Mesendoderm (in vitro differentiated cells): ENCODE measurements around the gene TCF7L1.

Experiments
- DNase-seq: peaks from one replicate; pipeline ENCODE4 v3.0.0; 2013
- H2AK5ac ChIP-seq: 2 replicates; pipeline ENCODE4 v1.6.1; 2013; ENCODE audit warnings: low read length, inconsistent platforms
- H2BK120ac ChIP-seq: 2 replicates; pipeline ENCODE4 v1.6.1; 2013; ENCODE audit warnings: low read depth, mild to moderate bottlenecking, low read length, moderate library complexity, mixed read lengths
- H2BK15ac ChIP-seq: replicated peaks from 2 replicates; pipeline ENCODE4 v1.6.1; 2013; ENCODE audit warnings: low read depth, mild to moderate bottlenecking, moderate library complexity
- H2BK5ac ChIP-seq: 2 replicates; pipeline ENCODE4 v1.6.1; 2013; ENCODE audit warnings: low read length, inconsistent platforms
- H3K18ac ChIP-seq: 2 replicates; pipeline ENCODE4 v1.6.1; 2013; ENCODE audit warnings: mild to moderate bottlenecking, low read length, mixed read lengths
- H3K23ac ChIP-seq: one replicate; pipeline ENCODE4 v1.6.1; 2013; ENCODE audit warnings: low read length
- H3K27ac ChIP-seq: 2 replicates; pipeline ENCODE4 v1.5.1; 2013; ENCODE audit warnings: low read depth, mild to moderate bottlenecking, inconsistent platforms, low read length, moderate library complexity
- H3K27me3 ChIP-seq: 2 replicates; pipeline ENCODE4 v1.6.1; 2013; ENCODE audit warnings: low read length, control low read depth, mild to moderate bottlenecking, inconsistent platforms; ENCODE audit not compliant: insufficient read depth, poor library complexity
- H3K36me3 ChIP-seq: 2 replicates; pipeline ENCODE4 v1.6.1; 2013; ENCODE audit warnings: low read length, inconsistent platforms; ENCODE audit not compliant: control insufficient read depth, insufficient read depth
- H3K4ac ChIP-seq: one replicate; pipeline ENCODE4 v1.6.1; 2013; ENCODE audit warnings: low read depth, mild to moderate bottlenecking, low read length, moderate library complexity
- H3K4me1 ChIP-seq: 2 replicates; pipeline ENCODE4 v1.6.1; 2013; ENCODE audit warnings: low read depth, low read length, inconsistent platforms; ENCODE audit not compliant: control insufficient read depth
- H3K4me2 ChIP-seq: 2 replicates; pipeline ENCODE4 v1.6.1; 2013; ENCODE audit warnings: low read length
- H3K4me3 ChIP-seq: 2 replicates; pipeline ENCODE4 v1.5.1; 2013; ENCODE audit warnings: mild to moderate bottlenecking, low read length
- H3K56ac ChIP-seq: one replicate; pipeline ENCODE4 v1.6.1; 2013; ENCODE audit warnings: low read length
- H3K79me1 ChIP-seq: 2 replicates; pipeline ENCODE4 v1.6.1; 2013; ENCODE audit warnings: low read length, inconsistent platforms
- H3K79me2 ChIP-seq: 2 replicates; pipeline ENCODE4 v1.6.1; 2013; ENCODE audit warnings: mild to moderate bottlenecking, low read length; ENCODE audit not compliant: control insufficient read depth, insufficient read depth
- H3K9ac ChIP-seq: 2 replicates; pipeline ENCODE4 v1.6.1; 2013; ENCODE audit warnings: low read length, inconsistent platforms
- H4K5ac ChIP-seq: one replicate; pipeline ENCODE4 v1.6.1; 2013; ENCODE audit warnings: low read length
- H4K8ac ChIP-seq: one replicate; pipeline ENCODE4 v1.6.1; 2013; ENCODE audit warnings: low read depth, mild to moderate bottlenecking, control low read depth, low read length, moderate library complexity
- WGBS: extraction: QIAGEN DNeasy Blood & Tissue Kit; methylation state at CpG from one replicate; pipeline ENCODE4 v1.1.7; 2013; ENCODE audit warnings: low lambda C conversion rate, missing lambda C conversion rate; ENCODE audit not compliant: insufficient coverage; ENCODE audit errors: extremely low coverage; 5-methylcytosine and 5-hydroxymethylcytosine counted together

The TCF7L1 gene

GRCh38 chr2:85238607-85239006, 105.4 kb downstream of the TCF7L1 start:
- no CpG with 5 or more reads among the region's 8 CpGs for WGBS
- H3K4me3 ChIP-seq, result no peak overlapping the region

DNA sequence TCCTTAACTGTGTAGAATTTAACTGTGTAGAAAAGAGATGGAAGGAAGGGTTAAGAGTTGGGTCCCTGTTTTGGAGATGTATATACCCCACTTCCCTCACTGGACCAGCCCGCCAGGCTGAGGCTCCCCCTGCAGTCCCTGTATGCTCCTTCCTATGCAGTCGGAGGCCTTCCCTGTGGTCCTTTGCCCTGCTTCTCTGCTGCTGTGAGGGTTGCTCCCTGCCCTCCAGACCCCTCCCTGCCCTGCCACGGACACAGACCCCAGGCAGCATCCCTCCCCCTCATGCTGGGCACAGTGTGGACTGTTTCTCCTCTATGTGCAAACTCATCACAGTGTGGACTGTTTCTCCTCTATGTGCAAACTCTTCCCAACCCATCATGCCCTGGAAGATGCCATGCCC, 105.9 kb downstream of the TCF7L1 start:
- H2AK5ac ChIP-seq, result no peak overlapping the region
- DNase-seq, result no peak
- H2BK15ac ChIP-seq, result no peak overlapping the region
- H2BK120ac ChIP-seq, result no peak overlapping the region
- peaks cover 24% of the 10 kb centered on the region for H3K4me1 ChIP-seq
- H3K9ac ChIP-seq, result no peak overlapping the region
- H3K36me3 ChIP-seq, result no peaks in the 10 kb centered on the region
- no peak overlapping the region for H3K4ac ChIP-seq
- no peaks in the 10 kb centered on the region for H3K79me2 ChIP-seq
- no peak overlapping the region for H3K56ac ChIP-seq
- no peaks in the 10 kb centered on the region for H3K27me3 ChIP-seq
- no peak overlapping the region for H3K18ac ChIP-seq
- H4K8ac ChIP-seq, result no peak overlapping the region
- no peak overlapping the region for H3K4me3 ChIP-seq
- no peak overlapping the region for H3K4me2 ChIP-seq
- no peak overlapping the region for H3K23ac ChIP-seq
- H3K79me1 ChIP-seq, result no peaks in the 10 kb centered on the region
- H4K5ac ChIP-seq, result no peak overlapping the region
- no CpG with 5 or more reads among the region's 3 CpGs for WGBS
- H3K27ac ChIP-seq, result no peak overlapping the region
- H2BK5ac ChIP-seq, result no peak overlapping the region

More at GRCh38 chr2:85238607-85239006, 105.4 kb downstream of the TCF7L1 start:
- no peaks in the 10 kb centered on the region for H3K79me1 ChIP-seq
- no peak overlapping the region for H4K8ac ChIP-seq
- H3K23ac ChIP-seq, result no peak overlapping the region
- DNase-seq, result no peak
- no peak overlapping the region for H2AK5ac ChIP-seq
- H3K56ac ChIP-seq, result peak overlapping the region; percentile 70
- H3K36me3 ChIP-seq, result no peaks in the 10 kb centered on the region
- no peak overlapping the region for H3K4ac ChIP-seq
- H3K27me3 ChIP-seq, result no peaks in the 10 kb centered on the region
- H4K5ac ChIP-seq, result no peak overlapping the region
- peak overlapping the region; percentile 50 for H3K9ac ChIP-seq
- H3K4me2 ChIP-seq, result peak overlapping the region; percentile 9
- H3K4me1 ChIP-seq, result peaks cover 24% of the 10 kb centered on the region
- H3K18ac ChIP-seq, result no peak overlapping the region
- H3K27ac ChIP-seq, result no peak overlapping the region
- no peak overlapping the region for H2BK15ac ChIP-seq
- no peak overlapping the region for H2BK120ac ChIP-seq
- H3K79me2 ChIP-seq, result no peaks in the 10 kb centered on the region
- H2BK5ac ChIP-seq, result peak overlapping the region; percentile 41

DNA sequence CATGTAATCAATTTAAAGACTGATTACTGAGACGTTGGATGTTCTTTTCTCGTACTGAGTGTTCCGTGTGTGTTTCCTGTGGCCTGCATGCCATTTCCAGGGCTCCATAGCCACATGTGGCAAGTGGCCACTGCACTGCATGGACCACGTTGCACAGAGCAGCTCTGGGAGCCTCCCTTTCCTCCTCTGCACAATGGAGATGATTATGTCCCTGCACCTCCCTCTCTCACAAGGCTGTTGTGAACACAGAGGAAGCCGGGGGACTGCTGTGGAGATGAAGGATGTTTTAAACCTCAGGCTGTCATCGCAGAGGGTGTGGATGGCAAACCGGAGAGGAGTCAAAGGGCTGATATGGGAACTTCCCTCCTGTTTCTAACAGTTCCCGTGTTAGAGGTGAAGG, 106.9 kb downstream of the TCF7L1 start:
- Histone ChIP-seq H2AK5ac (peak overlapping the region; percentile 18), H3K4me3 (no peak overlapping the region), H4K8ac (no peak overlapping the region), H3K4me2 (no peak overlapping the region), H3K27ac (no peak overlapping the region), H3K27me3 (no peaks in the 10 kb centered on the region), H3K23ac (no peak overlapping the region), H3K79me1 (no peaks in the 10 kb centered on the region), H3K18ac (no peak overlapping the region), H3K79me2 (no peaks in the 10 kb centered on the region), H3K56ac (no peak overlapping the region), H3K36me3 (no peaks in the 10 kb centered on the region), H3K9ac (no peak overlapping the region), H4K5ac (no peak overlapping the region), H2BK5ac (no peak overlapping the region), H2BK120ac (no peak overlapping the region), H2BK15ac (no peak overlapping the region), H3K4ac (no peak overlapping the region), H3K4me1 (peaks cover 20% of the 10 kb centered on the region)
- no CpG with 5 or more reads among the region's 8 CpGs for WGBS
- no peak for DNase-seq

GRCh38 chr2:85242321-85242720, 109.1 kb downstream of the TCF7L1 start:
- no CpG with 5 or more reads among the region's 7 CpGs for WGBS
- H2AK5ac ChIP-seq, result no peak overlapping the region
- no peaks in the 10 kb centered on the region for H3K36me3 ChIP-seq
- no peak overlapping the region for H3K27ac ChIP-seq
- DNase-seq, result no peak
- no peaks in the 10 kb centered on the region for H3K79me2 ChIP-seq
- H2BK5ac ChIP-seq, result no peak overlapping the region
- no peak overlapping the region for H3K4ac ChIP-seq
- H3K56ac ChIP-seq, result no peak overlapping the region
- H3K9ac ChIP-seq, result no peak overlapping the region
- no peaks in the 10 kb centered on the region for H3K79me1 ChIP-seq
- no peak overlapping the region for H3K4me2 ChIP-seq
- H4K8ac ChIP-seq, result no peak overlapping the region
- H3K23ac ChIP-seq, result no peak overlapping the region
- no peak overlapping the region for H2BK15ac ChIP-seq
- no peaks in the 10 kb centered on the region for H3K27me3 ChIP-seq
- H3K18ac ChIP-seq, result no peak overlapping the region
- H3K4me3 ChIP-seq, result no peak overlapping the region
- H3K4me1 ChIP-seq, result peaks cover 6% of the 10 kb centered on the region
- no peak overlapping the region for H4K5ac ChIP-seq
- H2BK120ac ChIP-seq, result no peak overlapping the region

GRCh38 chr2:85243101-85244072, 110.2 kb downstream of the TCF7L1 start:
- Histone ChIP-seq H3K4me2 (no peak overlapping the region), H3K56ac (peak overlapping the region; percentile 56), H3K4me1 (peaks cover 4% of the 10 kb centered on the region), H3K18ac (no peak overlapping the region), H4K8ac (no peak overlapping the region), H3K79me1 (no peaks in the 10 kb centered on the region), H2BK120ac (no peak overlapping the region), H3K4me3 (no peak overlapping the region), H3K9ac (no peak overlapping the region), H2AK5ac (no peak overlapping the region), H2BK5ac (no peak overlapping the region), H3K27ac (no peak overlapping the region), H4K5ac (no peak overlapping the region), H3K4ac (no peak overlapping the region), H3K36me3 (no peaks in the 10 kb centered on the region), H3K27me3 (no peaks in the 10 kb centered on the region), H3K23ac (no peak overlapping the region), H2BK15ac (no peak overlapping the region), H3K79me2 (no peaks in the 10 kb centered on the region)
- no CpG with 5 or more reads among the region's 24 CpGs for WGBS
- DNase-seq, result peak; percentile 80
